Keratinocyte (primary cell): ENCODE measurements around the gene HIP1. TPM values are rescaled to one million over a fixed set of nuclear protein-coding genes. Genes with fewer than 3 reads are reported as not detected.

Experiments used
- DNase-seq: peaks from one replicate; pipeline ENCODE4 v3.0.0-alpha.2; 2011; ENCODE audit warnings: low read depth, missing footprints, low spot score
- FAIRE-seq: peaks from 2 replicates; lab custom pipeline; 2011; peaks lifted over from hg19 to GRCh38; lab: Jason Lieb, UNC
- H2AFZ ChIP-seq: 2 replicates; pipeline ENCODE4 v1.6.0; 2012; ENCODE audit warnings: low read length, control low read depth, inconsistent platforms; ENCODE audit not compliant: control insufficient read depth
- H3K27ac ChIP-seq: 2 replicates; pipeline ENCODE4 v1.5.1; 2011; ENCODE audit warnings: low read length; ENCODE audit not compliant: control insufficient read depth, insufficient read depth
- H3K27me3 ChIP-seq: 3 replicates; pipeline ENCODE4 v1.6.0; 2011; ENCODE audit warnings: low read length; ENCODE audit not compliant: control insufficient read depth, insufficient read depth; ENCODE audit errors: extremely low read depth
- H3K36me3 ChIP-seq, 2 experiments: 2 replicates in 1 of 2; 3 replicates in 1 of 2; pipeline ENCODE4 v1.5.1; 2011; ENCODE audit warnings: low read length in 2 of 2, mild to moderate bottlenecking in 1 of 2; ENCODE audit not compliant: control insufficient read depth in 2 of 2, insufficient read depth in 2 of 2; ENCODE audit errors: extremely low read depth in 1 of 2
- H3K4me1 ChIP-seq: 3 replicates; pipeline ENCODE4 v1.5.1; 2011; ENCODE audit warnings: low read length; ENCODE audit not compliant: control insufficient read depth, insufficient read depth; ENCODE audit errors: extremely low read depth
- H3K4me2 ChIP-seq: 3 replicates; pipeline ENCODE4 v1.6.0; 2011; ENCODE audit warnings: low read depth, low read length; ENCODE audit not compliant: control insufficient read depth, insufficient read depth; ENCODE audit errors: extremely low read depth
- H3K4me3 ChIP-seq, 3 experiments: fragments of 200-600 bp in 1 of 3; sonication (generic) in 1 of 3; 2 replicates in 2 of 3; 3 replicates in 1 of 3; pipeline ENCODE4 v1.5.1; 2011 to 2016; ENCODE audit warnings: low read length in 3 of 3, mild to moderate bottlenecking in 3 of 3, control low read depth in 2 of 3, inconsistent platforms in 1 of 3, low read depth in 1 of 3, mixed read lengths in 1 of 3, mixed run types in 1 of 3, moderate library complexity in 1 of 3; ENCODE audit not compliant: control insufficient read depth in 2 of 3, insufficient read depth in 2 of 3; ENCODE audit errors: extremely low read depth in 1 of 3
- H3K79me2 ChIP-seq: 2 replicates; pipeline ENCODE4 v1.6.0; 2012; ENCODE audit warnings: low read length; ENCODE audit not compliant: control insufficient read depth, insufficient read depth
- H3K9ac ChIP-seq: 3 replicates; pipeline ENCODE4 v1.6.0; 2011; ENCODE audit warnings: low read length; ENCODE audit not compliant: control insufficient read depth, insufficient read depth; ENCODE audit errors: extremely low read depth
- H3K9me1 ChIP-seq: 3 replicates; pipeline ENCODE4 v1.6.0; 2011; ENCODE audit warnings: low read length; ENCODE audit not compliant: control insufficient read depth, insufficient read depth; ENCODE audit errors: extremely low read depth
- H3K9me3 ChIP-seq: 2 replicates; pipeline ENCODE4 v1.5.1; 2012; ENCODE audit warnings: low read depth, low read length; ENCODE audit not compliant: control insufficient read depth
- H4K20me1 ChIP-seq: 3 replicates; pipeline ENCODE4 v1.6.0; 2011; ENCODE audit warnings: low read length; ENCODE audit not compliant: control insufficient read depth, insufficient read depth; ENCODE audit errors: extremely low read depth
- EZH2 ChIP-seq: IDR thresholded peaks from one replicate; pipeline ENCODE4 v1.6.1; 2012; ENCODE audit warnings: inconsistent platforms, mild to moderate bottlenecking, low read length, moderate library complexity
- dilution Hi-C: fragments of 300-500 bp; cut with MboI; formaldehyde crosslinking; loops from one replicate; pipeline ENCODE4 v1.7.0; 2020; ENCODE audit warnings: low sequenced_read_pairs; ENCODE audit not compliant: extremely low pct_ligation_motif_present
- polyA plus RNA-seq, 5 experiments: library from polyadenylated mRNA; depleted of rRNA in 3 of 5; stranded (reverse) in 3 of 5; stranded (forward) in 1 of 5; unstranded in 1 of 5; fragments of >200 nt; gene quantifications; 1 replicate in 1 of 5; 2 replicates in 3 of 5; 3 replicates in 1 of 5; pipeline versions ENCODE4 v1.2.1 to v1.2.3, GENCODE V29; 2011 to 2012; ENCODE audit warnings: missing spikeins in 2 of 5, low read depth in 1 of 5, low replicate concordance in 1 of 5
- TF ChIP-seq, protein P1 (sequence below), 3 experiments: IDR thresholded peaks in 1 of 3; conservative IDR thresholded peaks in 1 of 3; optimal IDR thresholded peaks in 1 of 3; 2 replicates in 2 of 3; 3 replicates in 1 of 3; pipeline versions ENCODE3 to v1.5.1; 2011; ENCODE audit warnings: low read length in 3 of 3, mild to moderate bottlenecking in 3 of 3, moderate library complexity in 2 of 3, control low read depth in 1 of 3, inconsistent platforms in 1 of 3; ENCODE audit not compliant: insufficient read depth in 2 of 3; ENCODE audit errors: extremely low read depth in 1 of 3

HIP1 gene
- polyA plus RNA-seq, 1 donor (not counting 4 experiments of a cell fraction or from before 2014, with no cell fraction given), result 5.0 TPM

DNA sequence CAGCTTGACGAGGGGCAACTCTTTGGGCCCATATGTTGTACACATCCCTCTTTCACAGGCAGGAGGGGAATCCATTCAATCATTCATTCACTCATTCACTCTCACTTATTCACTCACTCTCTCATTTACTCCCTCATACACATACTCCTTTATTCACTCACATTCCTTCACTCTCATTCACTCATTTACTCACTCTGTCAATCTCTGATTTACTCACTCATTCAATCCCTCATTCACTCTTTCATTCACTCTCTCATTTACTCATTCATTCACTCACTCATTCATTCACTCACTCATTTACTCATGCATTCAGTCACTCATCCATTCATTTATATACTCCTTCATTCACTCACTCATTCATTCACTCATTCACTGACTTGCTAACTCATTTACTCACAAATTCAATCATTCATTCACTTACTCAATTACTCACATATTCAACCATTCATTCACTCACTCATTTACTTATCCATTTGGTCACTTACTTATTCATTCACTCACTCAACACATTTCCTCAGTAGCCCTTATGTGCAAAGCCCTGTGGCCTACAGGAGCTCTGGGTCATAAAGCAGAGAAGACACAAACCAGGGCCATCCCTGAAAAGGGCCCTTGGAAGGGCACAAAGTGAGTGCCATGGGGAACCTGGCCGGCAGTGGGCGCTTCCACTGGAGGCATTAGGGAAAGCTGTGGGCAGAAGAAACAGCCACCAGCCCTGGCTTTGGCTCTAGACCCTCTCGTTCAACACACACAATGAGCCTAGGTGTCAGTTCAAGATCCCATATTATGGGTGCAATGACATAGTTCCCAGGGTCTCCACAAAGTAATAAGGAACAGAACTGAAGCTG is 26.0 kb downstream of the HIP1 start:
- H2AFZ ChIP-seq, result no peak overlapping the region
- TF ChIP-seq, protein P1, sequence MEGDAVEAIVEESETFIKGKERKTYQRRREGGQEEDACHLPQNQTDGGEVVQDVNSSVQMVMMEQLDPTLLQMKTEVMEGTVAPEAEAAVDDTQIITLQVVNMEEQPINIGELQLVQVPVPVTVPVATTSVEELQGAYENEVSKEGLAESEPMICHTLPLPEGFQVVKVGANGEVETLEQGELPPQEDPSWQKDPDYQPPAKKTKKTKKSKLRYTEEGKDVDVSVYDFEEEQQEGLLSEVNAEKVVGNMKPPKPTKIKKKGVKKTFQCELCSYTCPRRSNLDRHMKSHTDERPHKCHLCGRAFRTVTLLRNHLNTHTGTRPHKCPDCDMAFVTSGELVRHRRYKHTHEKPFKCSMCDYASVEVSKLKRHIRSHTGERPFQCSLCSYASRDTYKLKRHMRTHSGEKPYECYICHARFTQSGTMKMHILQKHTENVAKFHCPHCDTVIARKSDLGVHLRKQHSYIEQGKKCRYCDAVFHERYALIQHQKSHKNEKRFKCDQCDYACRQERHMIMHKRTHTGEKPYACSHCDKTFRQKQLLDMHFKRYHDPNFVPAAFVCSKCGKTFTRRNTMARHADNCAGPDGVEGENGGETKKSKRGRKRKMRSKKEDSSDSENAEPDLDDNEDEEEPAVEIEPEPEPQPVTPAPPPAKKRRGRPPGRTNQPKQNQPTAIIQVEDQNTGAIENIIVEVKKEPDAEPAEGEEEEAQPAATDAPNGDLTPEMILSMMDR (optimal IDR thresholded peaks at IDR 0.05 in 1 of 3, IDR thresholded peaks at IDR 0.05 in 1 of 3, conservative IDR thresholded peaks at IDR 0.05 in 1 of 3; ENCODE audit: extremely low read depth in 1 of 3, insufficient read depth in 2 of 3, low read length in 3 of 3), result no peak
- no peak for TF ChIP-seq EZH2

DNA sequence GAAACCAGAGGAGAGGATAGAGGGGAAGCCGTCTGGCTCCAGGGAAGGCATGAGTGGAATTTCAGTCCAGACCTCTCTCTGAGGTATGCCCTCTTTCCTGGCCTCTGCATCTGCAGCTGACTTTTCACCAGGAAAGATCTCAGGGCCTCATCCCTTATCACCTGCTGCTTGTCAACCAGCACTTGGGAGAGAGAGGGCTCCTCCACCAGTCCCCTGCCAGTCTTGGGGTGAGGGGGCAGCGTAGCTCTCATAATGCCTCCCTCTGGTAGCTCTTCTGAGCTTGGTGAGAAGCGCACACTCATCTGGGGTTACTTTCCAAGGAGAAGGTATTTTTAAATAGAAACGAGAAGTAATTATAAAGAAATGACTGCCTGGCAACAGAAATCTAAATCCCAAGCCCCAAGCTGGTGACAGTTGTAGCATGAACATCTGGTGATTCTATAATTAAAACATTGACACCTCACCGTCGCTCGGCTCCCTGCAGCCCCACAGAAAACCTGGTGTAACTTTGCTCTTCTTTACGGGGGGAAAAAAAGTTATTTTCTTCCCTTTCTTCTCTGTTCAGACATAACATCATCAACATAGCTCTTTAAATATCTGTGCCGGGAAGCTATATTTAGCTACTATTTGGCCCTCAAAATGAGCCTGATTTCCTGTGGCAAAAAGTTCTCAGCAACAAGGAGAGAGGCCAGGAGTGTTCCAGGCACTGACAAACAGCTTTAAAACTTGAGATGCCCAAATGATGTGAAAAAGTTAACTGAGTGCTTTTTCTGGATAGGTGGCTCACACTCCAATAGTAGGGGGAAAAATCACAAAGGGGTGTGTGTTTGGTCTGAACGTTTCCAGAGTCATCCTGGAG is 26.9 kb downstream of the HIP1 start:
- no peak for TF ChIP-seq EZH2
- TF ChIP-seq, protein P1 (optimal IDR thresholded peaks at IDR 0.05 in 1 of 3, IDR thresholded peaks at IDR 0.05 in 1 of 3, conservative IDR thresholded peaks at IDR 0.05 in 1 of 3; ENCODE audit: extremely low read depth in 1 of 3, insufficient read depth in 2 of 3, low read length in 3 of 3), result no peak
- Histone ChIP-seq H3K27me3 (no peaks in the 10 kb centered on the region), H3K27ac (no peak overlapping the region), H3K4me3 (no peak overlapping the region), H3K9ac (no peak overlapping the region), H3K4me1 (no peaks in the 10 kb centered on the region), H2AFZ (no peak overlapping the region), H4K20me1 (no peaks in the 10 kb centered on the region), H3K36me3 (no peaks in the 10 kb centered on the region), H3K4me2 (no peak overlapping the region), H3K9me1 (no peaks in the 10 kb centered on the region), H3K9me3 (peaks cover 4% of the 10 kb centered on the region), H3K79me2 (no peaks in the 10 kb centered on the region)
- DNase-seq (no peak), FAIRE-seq (no peak)
- dilution Hi-C loops, result no loop called here

More for the DNA sequence above, 26.0 kb downstream of the HIP1 start:
- Histone ChIP-seq H3K79me2 (no peaks in the 10 kb centered on the region), H3K4me2 (no peak overlapping the region), H3K36me3 (no peaks in the 10 kb centered on the region), H3K4me1 (peaks cover 3% of the 10 kb centered on the region), H4K20me1 (no peaks in the 10 kb centered on the region), H3K9me1 (no peaks in the 10 kb centered on the region), H3K9ac (no peak overlapping the region), H3K4me3 (no peak overlapping the region), H3K27me3 (no peaks in the 10 kb centered on the region), H3K9me3 (peaks cover 4% of the 10 kb centered on the region), H3K27ac (no peak overlapping the region)
- no peak for FAIRE-seq
- no peak for DNase-seq
- dilution Hi-C loops, result no loop called here
